A549 treated with GW870086 at 1 μM for 4 hours (cell line): ENCODE measurements around the gene CAPN10. TPM values are rescaled to one million over a fixed set of nuclear protein-coding genes. Genes with fewer than 3 reads are reported as not detected.

Source experiments
- total RNA-seq: library from RNA; stranded (reverse); fragments of 200-300 nt; extraction: Qiagen RNA extraction; gene quantifications from 5 replicates; pipeline ENCODE4 v1.2.3, GENCODE V29; 2022; ENCODE audit warnings: low read depth

The CAPN10 gene, protein sequence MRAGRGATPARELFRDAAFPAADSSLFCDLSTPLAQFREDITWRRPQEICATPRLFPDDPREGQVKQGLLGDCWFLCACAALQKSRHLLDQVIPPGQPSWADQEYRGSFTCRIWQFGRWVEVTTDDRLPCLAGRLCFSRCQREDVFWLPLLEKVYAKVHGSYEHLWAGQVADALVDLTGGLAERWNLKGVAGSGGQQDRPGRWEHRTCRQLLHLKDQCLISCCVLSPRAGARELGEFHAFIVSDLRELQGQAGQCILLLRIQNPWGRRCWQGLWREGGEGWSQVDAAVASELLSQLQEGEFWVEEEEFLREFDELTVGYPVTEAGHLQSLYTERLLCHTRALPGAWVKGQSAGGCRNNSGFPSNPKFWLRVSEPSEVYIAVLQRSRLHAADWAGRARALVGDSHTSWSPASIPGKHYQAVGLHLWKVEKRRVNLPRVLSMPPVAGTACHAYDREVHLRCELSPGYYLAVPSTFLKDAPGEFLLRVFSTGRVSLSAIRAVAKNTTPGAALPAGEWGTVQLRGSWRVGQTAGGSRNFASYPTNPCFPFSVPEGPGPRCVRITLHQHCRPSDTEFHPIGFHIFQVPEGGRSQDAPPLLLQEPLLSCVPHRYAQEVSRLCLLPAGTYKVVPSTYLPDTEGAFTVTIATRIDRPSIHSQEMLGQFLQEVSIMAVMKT
- 15.8 to 25.9 TPM (median 24.4 TPM) in 5 replicates for total RNA-seq

DNA sequence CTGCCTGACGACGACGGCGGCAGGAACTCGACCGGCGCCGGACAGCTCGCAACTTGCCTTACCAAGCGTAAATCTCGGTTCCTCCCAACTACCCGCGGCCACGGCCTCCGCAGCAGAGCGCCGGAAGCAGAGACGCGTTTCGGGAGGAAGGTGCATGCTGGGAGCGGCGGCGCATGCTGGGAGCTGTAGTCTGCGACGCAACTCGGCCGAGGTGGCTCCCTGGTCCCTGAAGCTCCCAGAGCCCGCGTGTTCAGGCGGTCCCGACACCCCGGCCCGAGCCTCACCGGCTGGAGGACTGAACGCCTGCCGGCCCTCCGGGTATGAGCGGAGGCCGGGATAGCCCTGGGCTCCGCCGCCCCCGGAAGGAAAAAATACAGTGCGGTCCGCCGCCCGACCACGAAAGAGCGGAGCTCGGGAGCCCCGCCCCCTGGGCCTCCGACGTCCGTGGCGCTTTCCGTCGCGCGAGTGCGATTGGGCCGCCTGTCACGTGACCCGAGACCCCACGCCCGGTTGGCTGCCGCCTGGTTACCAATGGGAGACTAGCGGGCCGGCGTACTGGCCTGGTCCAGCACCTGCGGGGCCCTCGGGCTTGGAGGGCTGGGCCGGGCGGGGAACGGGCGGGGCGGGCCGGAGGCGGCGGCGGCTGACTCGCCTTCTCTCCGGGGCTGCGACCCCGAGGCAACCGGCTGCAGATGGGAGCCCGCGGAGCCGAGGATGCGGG, at the start of gene CAPN10:
Gene CAPN10, plus strand, starts transcription at position 537 of the 721 bp plus-strand sequence. Its CDS starts 178 bp downstream, at position 715.

DNA sequence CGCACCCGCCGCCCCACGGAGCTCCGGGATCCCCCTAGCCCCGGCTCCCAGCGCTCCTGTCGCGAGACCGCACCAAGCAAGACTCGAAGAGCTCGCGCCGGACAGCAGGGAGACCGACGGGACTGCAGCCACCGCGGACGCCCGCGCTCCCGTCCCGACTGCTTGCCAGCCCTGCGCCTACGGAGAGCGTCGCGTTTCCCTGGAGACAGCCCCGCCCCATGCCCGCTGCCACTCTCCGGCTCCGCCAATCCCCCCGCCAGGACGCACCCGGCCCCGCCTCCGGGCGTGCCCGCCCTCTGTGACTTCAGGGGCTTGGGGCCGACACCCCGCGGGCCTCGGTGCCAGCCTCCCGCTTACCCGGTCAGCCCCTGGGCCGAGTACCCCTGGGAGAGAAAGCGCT, 28.7 kb upstream of the CAPN10 start, which contains the start of gene ANKMY1:
Gene ANKMY1, minus strand, starts transcription at position 181 of the 400 bp plus-strand sequence. CDS start 653 bp downstream, outside the sequence.

DNA sequence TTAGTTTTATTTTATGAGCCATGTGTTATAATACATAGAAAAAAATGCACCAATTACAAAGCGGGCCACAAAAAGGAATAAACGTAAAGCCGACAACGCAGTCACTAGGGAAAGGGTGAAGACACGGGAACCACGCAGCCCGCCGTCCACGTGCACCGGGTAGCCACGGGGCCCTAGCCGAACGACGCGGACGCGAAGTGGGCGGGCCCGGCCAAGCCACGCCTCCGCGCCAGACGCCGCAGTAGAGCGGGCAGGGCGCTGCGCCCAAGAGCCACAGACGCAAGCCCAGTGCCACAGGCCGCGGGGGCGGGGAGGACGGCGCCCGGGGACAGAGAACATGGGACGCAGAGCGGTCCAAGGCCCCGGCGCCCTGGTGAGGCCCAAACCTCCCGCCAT, 26.5 kb upstream of the CAPN10 start, which contains the start of gene DUSP28:
Gene DUSP28, plus strand, starts transcription at position 274 of the 396 bp plus-strand sequence. CDS start 328 bp downstream, outside the sequence.

DNA sequence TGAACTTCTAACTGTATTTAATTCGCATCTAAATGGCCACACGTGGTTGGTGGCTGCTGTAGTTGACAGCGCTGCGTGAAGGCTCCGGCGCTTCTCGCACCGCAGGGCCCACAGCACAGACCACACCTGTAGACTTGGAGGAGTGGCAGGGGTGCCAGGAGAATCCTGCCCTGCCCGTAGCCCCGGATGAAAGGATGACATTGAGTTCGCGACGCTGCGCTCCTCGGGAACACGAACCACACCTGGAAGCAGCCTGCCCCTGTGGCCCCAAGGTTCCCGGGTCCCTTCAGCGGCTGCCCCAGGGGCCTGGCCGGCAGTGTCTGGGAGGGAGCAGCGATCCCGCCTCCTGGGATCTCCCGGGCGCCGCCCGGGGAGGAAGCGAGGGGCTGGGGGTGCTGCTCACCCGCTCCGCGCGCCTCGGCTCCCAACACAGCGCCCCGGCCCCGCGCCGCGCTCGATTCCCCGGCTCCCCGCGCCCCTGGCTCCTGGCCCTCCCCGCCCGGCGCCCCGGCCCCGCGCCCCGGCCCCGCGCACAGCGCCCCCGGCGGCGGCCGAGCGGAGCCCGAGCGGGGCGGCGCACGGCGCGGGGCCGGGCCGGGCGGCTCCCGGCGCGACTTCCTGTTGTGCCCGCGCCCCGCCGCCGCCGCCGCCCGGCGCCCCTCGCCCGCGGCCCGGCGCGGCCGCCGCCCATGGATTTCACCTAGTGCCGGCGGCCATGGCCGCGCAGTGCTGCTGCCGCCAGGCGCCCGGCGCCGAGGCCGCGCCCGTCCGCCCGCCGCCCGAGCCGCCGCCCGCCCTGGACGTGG, 18.5 kb upstream of the CAPN10 start, which contains the start of gene RNPEPL1:
Gene RNPEPL1, plus strand, starts transcription at position 613 of the 806 bp plus-strand sequence. Its CDS starts 103 bp downstream, at position 716.

DNA sequence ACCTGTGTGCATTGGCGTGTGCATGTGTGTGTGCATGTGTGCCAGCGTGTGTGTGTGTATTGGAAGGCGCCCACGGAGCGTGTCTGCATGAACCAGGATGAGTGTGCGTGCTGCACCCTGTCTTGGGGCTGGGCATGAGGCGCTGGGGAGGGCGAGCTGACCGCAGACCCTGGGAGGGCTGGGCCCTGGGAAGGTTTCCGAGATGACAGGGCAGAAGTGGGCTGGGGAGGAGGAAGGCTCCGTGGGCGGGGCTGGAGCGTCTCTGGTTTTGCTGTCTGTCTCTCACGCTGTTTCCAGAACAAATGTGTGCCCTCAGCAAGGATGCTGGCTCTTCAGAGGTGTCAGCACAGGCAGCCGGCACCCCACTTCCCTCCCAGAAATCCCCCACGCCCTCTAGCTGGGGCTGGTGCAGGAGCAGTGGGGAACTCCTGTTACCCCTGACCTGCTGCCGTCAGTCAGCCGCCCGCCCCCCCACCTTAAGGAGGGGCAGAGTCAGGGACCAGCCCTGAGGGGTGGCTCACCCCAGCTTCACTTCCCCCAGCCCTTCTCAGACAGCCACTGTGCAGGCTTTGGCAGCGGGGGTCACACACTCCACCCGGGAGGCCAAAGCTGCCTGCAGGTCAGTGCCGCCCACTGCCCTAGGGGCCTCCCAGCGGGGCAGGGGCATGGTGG, 38.6 kb downstream of the CAPN10 start, which contains the start of gene GPR35:
Gene GPR35, plus strand, starts transcription at position 531 of the 672 bp plus-strand sequence. CDS start 4,473 bp downstream, outside the sequence.

Other genes with a start within 250 kb of the CAPN10 start
- 159 to 236 TPM (median 226 TPM) in 5 replicates for gene GPC1, start 151.1 kb upstream of the CAPN10 start, total RNA-seq
- 9.7 to 12.7 TPM (median 10.5 TPM) in 5 replicates for gene ANKMY1, start 28.7 kb upstream of the CAPN10 start, total RNA-seq
- 5.7 to 9.4 TPM (median 7.5 TPM) in 5 replicates for gene DUSP28, start 26.4 kb upstream of the CAPN10 start, total RNA-seq
- gene RNPEPL1, start 18.2 kb upstream of the CAPN10 start, total RNA-seq: 44.0 to 66.8 TPM (median 61.7 TPM) in 5 replicates
- gene GPR35, start 38.7 kb downstream of the CAPN10 start, total RNA-seq: 0.62 to 1.0 TPM (median 0.71 TPM) in 5 replicates
- gene AQP12B, start 96.2 kb downstream of the CAPN10 start, total RNA-seq: not detected in 5 replicates
- gene AQP12A, start 105.1 kb downstream of the CAPN10 start, total RNA-seq: not detected in 5 replicates
- 0.48 to 1.3 TPM (median 0.83 TPM) in 5 replicates for gene KIF1A, start 233.5 kb downstream of the CAPN10 start, total RNA-seq